ENCODE measurements around the gene CTU1. TPM values are rescaled to one million over a fixed set of nuclear protein-coding genes. Genes with fewer than 3 reads are reported as not detected.
"Not testable (repeated sequence)": the region's sequence is repeated elsewhere in the genome, so short reads cannot be mapped to it uniquely, and the experiment has no call there.

The CTU1 gene
- 12.9 and 15.3 TPM in 2 replicates for total RNA-seq (2014; rRNA removed; shearing (Covaris generic))

DNA sequence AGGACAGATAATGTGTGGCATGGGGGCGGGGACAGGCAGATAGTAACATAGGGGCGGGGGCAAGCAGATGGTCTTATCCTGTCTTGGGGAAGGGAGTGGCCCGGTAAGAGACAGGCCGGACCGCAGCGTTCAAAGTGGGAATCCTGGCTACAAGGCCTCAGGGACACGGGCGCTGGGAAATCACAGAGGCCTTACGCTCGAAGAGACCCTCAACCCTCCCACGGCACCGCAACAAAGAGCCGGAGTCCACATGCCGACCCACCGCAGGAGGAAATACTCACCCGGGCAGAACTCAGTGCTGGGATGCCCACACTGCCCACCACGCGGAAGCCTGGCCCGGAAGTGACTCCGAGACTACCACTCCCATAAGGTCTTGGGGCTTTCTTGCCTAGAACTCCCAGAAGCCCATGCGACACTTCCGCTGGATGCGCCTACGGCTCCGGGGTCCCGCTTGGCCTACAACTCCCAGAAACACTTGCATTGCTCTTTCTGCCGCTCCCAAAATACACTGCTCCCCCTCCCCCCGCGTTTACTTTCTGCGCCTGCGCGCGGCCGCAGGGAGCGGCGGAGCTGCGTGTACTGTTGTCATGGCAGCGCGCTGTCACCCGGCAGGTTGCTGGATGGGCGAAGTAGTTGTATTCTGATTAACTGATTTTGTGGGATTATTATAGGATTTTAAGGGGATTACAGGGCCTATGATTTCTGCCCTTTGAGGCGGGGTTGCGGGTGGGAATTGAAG, at the start of gene CTU1:
Gene CTU1, minus strand, starts transcription at position 344 of the 739 bp plus-strand sequence. CDS start 3,840 bp downstream, outside the sequence.
- Histone ChIP-seq H3K36me3 (replicated peaks; ENCODE audit: control insufficient read depth, insufficient read depth, low read length) (peaks cover 1% of the 10 kb centered on the region), H3K4me3 (ENCODE audit: insufficient read depth, low read depth, low read length) (peak within 1 kb of the TSS; percentile 89), H3K27me3 (ENCODE audit: control insufficient read depth, insufficient read depth, low read length) (peaks cover 3% of the 10 kb centered on the region)
- DNase-seq: peak; percentile 97

DNA sequence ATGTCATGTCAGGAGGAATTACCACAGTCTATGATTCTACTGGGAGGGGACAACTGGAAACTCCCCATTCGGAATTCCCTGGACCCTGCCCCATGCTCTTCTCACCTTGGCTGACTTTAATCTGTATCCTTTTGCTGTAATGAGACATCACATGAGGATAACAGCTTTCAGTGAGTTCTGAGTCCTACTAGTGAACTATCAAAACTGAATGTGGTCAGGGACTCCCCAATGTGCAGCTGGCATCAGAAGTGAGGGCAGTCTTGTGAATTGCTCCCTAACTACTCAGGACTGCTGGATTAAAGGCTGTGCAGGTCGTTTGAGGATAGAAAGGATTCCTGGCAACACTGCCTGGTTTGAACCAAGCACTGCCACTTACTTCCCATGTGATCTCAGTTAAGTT, 49.1 kb upstream of the CTU1 start:
- no peak overlapping the region for H3K4me3 ChIP-seq (ENCODE audit: insufficient read depth, low read depth, low read length)
- no peaks in the 10 kb centered on the region for H3K36me3 ChIP-seq (replicated peaks; ENCODE audit: control insufficient read depth, insufficient read depth, low read length)
- DNase-seq: no peak
- H3K27me3 ChIP-seq (ENCODE audit: control insufficient read depth, insufficient read depth, low read length): no peaks in the 10 kb centered on the region

DNA sequence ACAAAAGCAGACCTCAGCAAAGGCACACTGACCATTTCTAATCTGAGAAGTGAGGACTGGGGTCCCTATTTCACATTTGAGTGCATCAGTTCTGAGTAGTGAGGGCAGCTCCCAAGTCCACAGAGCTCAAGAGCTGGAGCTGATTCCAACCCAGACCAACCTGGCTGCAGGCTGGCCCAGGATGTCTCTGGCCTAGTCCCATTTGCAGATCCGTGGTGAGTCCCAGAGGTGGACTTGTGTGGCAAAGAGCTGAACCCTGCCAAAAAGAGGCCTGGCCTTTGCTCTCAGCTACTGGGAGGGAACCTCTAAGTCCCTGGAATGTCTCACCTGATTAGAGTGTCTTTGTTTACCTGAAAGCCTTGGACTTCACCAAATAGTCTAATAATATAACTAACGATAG, 48.5 kb upstream of the CTU1 start:
- DNase-seq: no peak
- H3K27me3 ChIP-seq (ENCODE audit: control insufficient read depth, insufficient read depth, low read length): no peaks in the 10 kb centered on the region
- H3K4me3 ChIP-seq (ENCODE audit: insufficient read depth, low read depth, low read length): no peak overlapping the region
- no peaks in the 10 kb centered on the region for H3K36me3 ChIP-seq (replicated peaks; ENCODE audit: control insufficient read depth, insufficient read depth, low read length)

DNA sequence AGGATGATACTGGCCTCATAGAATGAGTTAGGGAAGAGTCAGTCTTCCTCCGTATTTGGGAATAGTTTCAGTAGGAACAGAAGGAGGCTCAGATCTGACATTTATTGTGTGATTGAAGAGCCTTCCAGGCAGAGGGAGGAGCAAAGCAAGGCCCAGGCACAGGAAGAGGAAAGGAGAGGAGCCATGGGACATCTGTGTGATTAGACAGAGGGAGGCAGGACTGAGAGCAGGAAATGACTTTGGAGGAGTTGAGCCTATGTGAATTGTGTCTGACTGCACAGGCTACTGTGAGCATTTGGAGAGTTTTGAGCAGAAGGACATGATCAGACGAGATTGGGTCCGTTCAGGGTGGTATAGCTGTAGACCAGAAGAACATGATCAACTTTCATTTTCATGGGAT, 42.4 kb upstream of the CTU1 start:
- Histone ChIP-seq H3K4me3 (ENCODE audit: insufficient read depth, low read depth, low read length) (no peak overlapping the region), H3K27me3 (ENCODE audit: control insufficient read depth, insufficient read depth, low read length) (no peaks in the 10 kb centered on the region), H3K36me3 (replicated peaks; ENCODE audit: control insufficient read depth, insufficient read depth, low read length) (no peaks in the 10 kb centered on the region)
- DNase-seq: no peak

DNA sequence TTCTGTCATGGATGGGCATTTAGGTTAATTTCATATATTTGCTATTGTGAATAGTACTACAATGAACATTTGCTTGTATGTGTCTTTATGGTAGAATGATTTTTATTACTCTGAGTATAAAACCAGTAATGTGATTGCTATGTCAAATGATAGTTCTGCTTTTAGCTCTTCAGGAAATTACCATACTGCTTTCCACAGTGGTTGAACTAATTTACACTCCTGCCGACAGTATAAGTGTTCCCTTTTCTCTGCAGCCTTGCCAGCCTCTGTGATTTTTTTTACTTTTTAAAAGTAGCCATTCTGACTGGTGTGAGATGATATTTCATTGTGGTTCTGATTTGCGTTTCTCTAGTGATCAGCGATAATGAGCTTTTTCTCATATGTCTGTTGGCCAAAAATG, 40.4 kb upstream of the CTU1 start:
- H3K27me3 ChIP-seq (ENCODE audit: control insufficient read depth, insufficient read depth, low read length): no peaks in the 10 kb centered on the region
- no peak overlapping the region for H3K4me3 ChIP-seq (ENCODE audit: insufficient read depth, low read depth, low read length)
- no peak for DNase-seq
- no peaks in the 10 kb centered on the region for H3K36me3 ChIP-seq (replicated peaks; ENCODE audit: control insufficient read depth, insufficient read depth, low read length)

DNA sequence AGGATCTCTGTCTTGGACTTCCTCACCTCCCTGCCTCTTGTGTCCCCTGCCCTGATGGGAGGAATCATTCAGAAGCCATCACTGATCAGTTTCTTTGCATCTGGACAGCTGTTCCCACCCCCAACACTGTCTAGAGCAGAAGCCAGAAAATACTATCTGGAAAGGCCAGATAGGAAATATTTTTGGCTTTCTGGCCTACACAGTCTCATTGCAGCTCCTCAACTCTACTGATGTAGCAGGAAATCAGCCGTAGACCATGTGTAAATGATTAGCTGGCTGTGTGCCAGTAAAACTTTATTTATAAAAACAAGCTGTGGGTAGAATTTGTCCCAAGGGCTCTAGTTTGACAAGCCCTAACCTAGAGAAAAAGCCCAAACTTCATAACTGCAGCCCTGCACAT, 39.5 kb upstream of the CTU1 start:
- Histone ChIP-seq H3K4me3 (ENCODE audit: insufficient read depth, low read depth, low read length) (no peak overlapping the region), H3K36me3 (replicated peaks; ENCODE audit: control insufficient read depth, insufficient read depth, low read length) (no peaks in the 10 kb centered on the region), H3K27me3 (ENCODE audit: control insufficient read depth, insufficient read depth, low read length) (no peaks in the 10 kb centered on the region)
- no peak for DNase-seq

DNA sequence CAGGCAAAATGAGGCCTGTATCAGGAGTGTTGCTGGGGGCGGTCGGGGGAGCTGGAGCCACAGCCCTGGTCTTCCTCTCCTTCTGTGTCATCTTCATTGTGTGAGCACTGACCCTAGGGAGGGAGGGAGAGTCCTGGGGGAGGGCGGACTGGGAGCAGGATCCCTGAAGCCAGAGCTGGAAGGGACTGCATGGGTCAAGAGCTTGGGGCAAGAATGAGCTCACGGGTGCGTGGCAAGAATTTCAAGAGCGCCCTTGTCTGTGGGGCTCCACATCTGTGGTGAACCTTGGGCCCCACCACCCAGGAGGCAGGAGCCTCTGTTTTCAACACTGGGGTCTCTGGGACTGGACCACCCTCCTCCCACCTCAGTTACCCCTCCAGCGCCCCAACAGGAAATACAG, 38.5 kb upstream of the CTU1 start:
- Histone ChIP-seq H3K27me3 (ENCODE audit: control insufficient read depth, insufficient read depth, low read length) (no peaks in the 10 kb centered on the region), H3K4me3 (ENCODE audit: insufficient read depth, low read depth, low read length) (no peak overlapping the region), H3K36me3 (replicated peaks; ENCODE audit: control insufficient read depth, insufficient read depth, low read length) (no peaks in the 10 kb centered on the region)
- DNase-seq: no peak

DNA sequence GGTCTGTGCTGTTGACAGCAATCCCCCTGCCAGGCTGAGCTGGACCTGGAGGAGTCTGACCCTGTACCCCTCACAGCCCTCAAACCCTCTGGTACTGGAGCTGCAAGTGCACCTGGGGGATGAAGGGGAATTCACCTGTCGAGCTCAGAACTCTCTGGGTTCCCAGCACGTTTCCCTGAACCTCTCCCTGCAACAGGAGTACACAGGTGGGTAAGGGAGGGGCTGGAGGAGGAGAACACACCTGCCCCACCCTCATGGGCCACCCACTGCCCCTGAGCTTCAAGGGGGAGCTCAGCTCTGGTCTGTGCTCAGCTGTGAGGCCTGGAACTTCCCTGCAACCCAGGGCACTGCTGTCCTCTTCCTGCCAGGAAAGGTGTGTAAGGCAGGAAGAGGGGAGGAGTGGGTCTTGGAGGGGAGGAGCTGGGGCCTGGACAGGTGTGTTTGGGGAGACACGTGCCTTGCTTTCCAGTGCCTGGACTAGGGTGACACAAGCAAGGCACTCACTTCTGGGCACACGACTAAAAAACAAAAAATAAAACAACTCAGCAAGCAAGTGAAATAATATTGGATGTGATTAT, 37.8 kb upstream of the CTU1 start:
- Histone ChIP-seq H3K4me3 (ENCODE audit: insufficient read depth, low read depth, low read length) (no peak overlapping the region), H3K36me3 (replicated peaks; ENCODE audit: control insufficient read depth, insufficient read depth, low read length) (no peaks in the 10 kb centered on the region), H3K27me3 (ENCODE audit: control insufficient read depth, insufficient read depth, low read length) (no peaks in the 10 kb centered on the region)
- no peak for DNase-seq

DNA sequence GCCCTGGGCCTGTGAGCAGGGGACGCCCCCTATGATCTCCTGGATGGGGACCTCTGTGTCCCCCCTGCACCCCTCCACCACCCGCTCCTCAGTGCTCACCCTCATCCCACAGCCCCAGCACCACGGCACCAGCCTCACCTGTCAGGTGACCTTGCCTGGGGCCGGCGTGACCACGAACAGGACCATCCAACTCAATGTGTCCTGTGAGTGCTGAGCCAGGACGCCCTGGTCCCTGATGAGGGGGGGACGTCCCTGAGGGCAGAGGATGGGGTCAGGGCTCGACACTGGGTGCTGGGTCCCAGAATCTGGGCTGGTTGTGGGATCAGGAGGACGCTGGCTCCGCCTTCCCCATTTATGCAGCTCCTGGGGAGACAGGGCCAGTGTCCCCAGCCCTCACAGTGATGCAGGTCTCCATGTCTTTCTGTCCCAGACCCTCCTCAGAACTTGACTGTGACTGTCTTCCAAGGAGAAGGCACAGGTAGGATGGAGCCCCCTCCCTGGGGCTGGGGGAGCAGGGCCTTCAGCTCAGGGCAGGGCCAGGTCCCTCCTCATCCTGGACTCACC, 36.4 kb upstream of the CTU1 start:
- DNase-seq: no peak
- H3K36me3 ChIP-seq (replicated peaks; ENCODE audit: control insufficient read depth, insufficient read depth, low read length): no peaks in the 10 kb centered on the region
- no peak overlapping the region for H3K4me3 ChIP-seq (ENCODE audit: insufficient read depth, low read depth, low read length)
- no peaks in the 10 kb centered on the region for H3K27me3 ChIP-seq (ENCODE audit: control insufficient read depth, insufficient read depth, low read length)

DNA sequence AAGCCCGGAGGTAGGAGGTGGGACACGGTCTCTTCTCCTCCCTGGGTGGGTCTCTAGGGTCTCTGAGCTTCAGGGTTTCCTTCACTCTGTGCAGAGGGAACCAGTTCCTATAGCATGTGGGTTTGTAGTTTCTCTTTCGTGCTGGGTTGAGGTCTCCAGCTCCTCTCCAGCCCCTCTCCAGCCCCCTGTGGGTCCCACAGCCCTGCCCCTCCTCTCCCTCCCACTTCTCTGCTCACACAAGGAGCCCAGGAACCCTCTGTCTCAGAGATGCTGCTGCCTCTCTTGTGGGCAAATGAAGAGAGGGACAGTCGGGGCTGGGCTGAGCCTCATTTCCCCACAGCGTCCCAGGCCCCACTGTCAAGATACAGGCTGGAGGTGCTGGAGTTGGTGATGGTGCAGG, 35.3 kb upstream of the CTU1 start:
- Histone ChIP-seq H3K27me3 (ENCODE audit: control insufficient read depth, insufficient read depth, low read length) (no peaks in the 10 kb centered on the region), H3K4me3 (ENCODE audit: insufficient read depth, low read depth, low read length) (no peak overlapping the region), H3K36me3 (replicated peaks; ENCODE audit: control insufficient read depth, insufficient read depth, low read length) (no peaks in the 10 kb centered on the region)
- DNase-seq: no peak

DNA sequence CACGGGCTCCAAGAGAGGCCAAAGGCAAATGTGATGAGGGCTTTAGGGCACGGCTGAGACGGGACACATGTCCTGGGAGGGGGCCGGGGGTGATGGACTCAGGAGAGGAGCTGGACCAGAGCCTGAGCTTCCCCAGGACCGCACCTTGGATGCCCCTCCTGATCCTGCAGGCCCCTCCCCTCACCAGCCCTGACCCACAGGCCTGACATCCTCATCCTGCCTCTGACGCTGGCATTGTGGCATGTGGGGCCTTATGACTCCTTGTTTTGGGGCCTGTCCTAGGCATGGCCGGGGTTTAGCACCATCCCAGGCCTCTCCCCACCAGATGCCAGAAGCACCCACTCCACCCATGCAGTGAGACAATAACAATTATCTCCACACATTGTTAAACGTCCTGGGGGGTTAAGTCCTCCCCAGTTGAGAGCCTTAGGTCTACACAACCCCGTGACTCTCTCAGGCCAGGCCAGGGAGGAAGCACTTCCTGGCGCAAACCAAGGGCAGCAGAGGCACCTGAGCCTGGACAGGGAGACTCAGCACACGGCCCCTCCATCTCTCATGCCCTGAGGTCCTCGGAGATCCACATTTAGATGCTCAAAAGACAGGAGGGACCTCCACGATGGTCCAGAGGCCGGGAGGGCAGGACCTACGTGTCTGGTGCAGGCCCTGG, 34.7 kb upstream of the CTU1 start:
- H3K27me3 ChIP-seq (ENCODE audit: control insufficient read depth, insufficient read depth, low read length); H3K4me3 ChIP-seq (ENCODE audit: insufficient read depth, low read depth, low read length); DNase-seq; H3K36me3 ChIP-seq (replicated peaks; ENCODE audit: control insufficient read depth, insufficient read depth, low read length): not testable (repeated sequence)

DNA sequence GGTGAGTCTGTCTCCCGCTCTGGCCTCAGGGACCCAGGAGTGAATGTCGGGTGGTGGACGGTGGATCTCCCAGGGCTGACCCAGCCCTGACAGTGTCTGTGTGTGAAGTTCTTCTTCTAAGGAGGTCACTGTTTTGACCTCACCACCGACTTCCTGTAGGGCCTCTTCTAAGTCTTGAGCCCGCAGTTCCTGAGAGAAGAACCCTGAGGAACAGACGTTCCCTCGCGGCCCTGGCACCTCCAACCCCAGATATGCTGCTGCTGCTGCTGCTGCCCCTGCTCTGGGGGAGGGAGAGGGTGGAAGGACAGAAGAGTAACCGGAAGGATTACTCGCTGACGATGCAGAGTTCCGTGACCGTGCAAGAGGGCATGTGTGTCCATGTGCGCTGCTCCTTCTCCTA, 33.9 kb upstream of the CTU1 start, which contains the start of gene SIGLEC7:
Gene SIGLEC7, plus strand, starts transcription at position 183 of the 400 bp plus-strand sequence. Its CDS starts 69 bp downstream, at position 252.
- DNase-seq: no peak

DNA sequence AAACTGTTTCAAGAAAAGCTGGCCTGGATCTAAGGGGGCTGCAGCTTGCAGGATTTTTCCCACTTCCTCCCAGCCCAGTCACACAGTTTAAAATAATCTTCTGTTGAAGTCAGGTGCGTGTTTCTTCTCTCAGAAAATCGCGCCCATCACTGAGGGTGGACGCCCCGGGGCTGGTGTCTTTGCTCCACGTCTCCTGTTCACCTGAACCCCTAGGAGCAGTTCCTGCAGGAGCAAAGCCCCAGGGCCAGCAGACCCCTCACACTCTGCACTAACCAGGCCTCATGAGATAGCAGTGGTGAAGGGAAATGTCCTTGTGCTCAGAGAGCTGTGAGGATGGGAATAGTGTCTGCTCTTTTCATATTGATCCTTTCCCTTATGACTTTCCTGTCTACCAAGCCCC, 33.0 kb upstream of the CTU1 start:
- Histone ChIP-seq H3K4me3 (ENCODE audit: insufficient read depth, low read depth, low read length) (no peak overlapping the region), H3K27me3 (ENCODE audit: control insufficient read depth, insufficient read depth, low read length) (no peaks in the 10 kb centered on the region), H3K36me3 (replicated peaks; ENCODE audit: control insufficient read depth, insufficient read depth, low read length) (no peaks in the 10 kb centered on the region)
- DNase-seq: peak; percentile 51

More for the DNA sequence above, 33.9 kb upstream of the CTU1 start, which contains the start of gene SIGLEC7:
- H3K4me3 ChIP-seq (ENCODE audit: insufficient read depth, low read depth, low read length): no peak within 1 kb of the TSS
- H3K36me3 ChIP-seq (replicated peaks; ENCODE audit: control insufficient read depth, insufficient read depth, low read length): no peaks in the 10 kb centered on the region
- no peaks in the 10 kb centered on the region for H3K27me3 ChIP-seq (ENCODE audit: control insufficient read depth, insufficient read depth, low read length)

DNA sequence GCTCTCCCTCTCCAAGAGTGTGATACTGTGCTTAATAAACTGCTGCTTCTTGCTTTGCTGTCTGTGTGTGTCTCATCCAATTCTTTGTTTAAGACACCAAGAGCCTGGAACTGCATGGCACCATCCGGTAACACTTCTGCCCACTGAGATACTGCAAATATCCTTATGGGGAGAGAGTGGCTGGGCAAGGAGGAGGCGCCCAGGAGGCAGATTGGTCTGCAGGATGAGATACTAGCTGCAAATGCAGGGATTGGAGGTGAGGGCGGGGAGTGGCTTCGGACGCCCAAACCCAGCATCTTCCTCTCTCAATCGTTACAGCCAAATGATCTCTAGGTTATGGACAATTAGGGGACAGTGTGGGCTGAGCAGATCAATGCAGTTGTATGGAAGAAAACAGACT, 32.2 kb upstream of the CTU1 start:
- H3K36me3 ChIP-seq (replicated peaks; ENCODE audit: control insufficient read depth, insufficient read depth, low read length): no peaks in the 10 kb centered on the region
- H3K27me3 ChIP-seq (ENCODE audit: control insufficient read depth, insufficient read depth, low read length): no peaks in the 10 kb centered on the region
- no peak overlapping the region for H3K4me3 ChIP-seq (ENCODE audit: insufficient read depth, low read depth, low read length)
- peak; percentile 86 for DNase-seq

Data from H7 (cell line).